ENCODE data around the gene CLIP2.
"Not testable (repeated sequence)": the region's sequence is repeated elsewhere in the genome, so short reads cannot be mapped to it uniquely, and the experiment has no call there.

The CLIP2 gene

DNA sequence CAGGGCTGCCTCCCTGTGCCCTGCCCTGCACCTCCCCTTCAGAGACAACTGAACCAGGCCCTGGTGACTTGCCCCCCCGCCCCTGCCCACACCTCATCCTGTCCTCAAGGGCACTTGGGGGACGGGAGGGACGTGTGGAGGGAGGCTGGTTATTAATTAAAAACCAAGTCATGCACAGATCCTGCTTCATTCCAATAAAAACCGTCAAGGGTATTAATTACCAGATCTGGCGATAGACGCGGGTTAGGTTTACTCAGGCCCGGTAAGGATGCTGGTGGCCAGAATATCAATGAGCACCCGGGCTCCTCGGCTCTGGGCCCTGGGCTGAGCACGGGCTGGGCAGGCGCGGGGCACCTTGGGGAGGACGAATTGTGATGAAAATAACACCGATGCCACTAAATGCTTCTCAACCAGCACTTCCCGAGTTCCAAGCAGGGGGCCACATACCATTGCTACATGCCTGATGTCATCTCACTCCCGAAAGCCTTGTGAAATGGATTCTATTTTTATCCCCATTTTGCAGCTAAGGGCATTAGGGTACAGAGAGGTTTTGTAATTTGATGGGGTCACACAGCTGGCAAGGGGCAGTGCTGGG is 140.0 kb downstream of the CLIP2 start:
- Histone ChIP-seq H3K36me3 (ENCODE audit: control insufficient read depth, insufficient read depth, low read length) (no peaks in the 10 kb centered on the region), H3K27me3 (replicated peaks; ENCODE audit: control insufficient read depth, insufficient read depth, low read length) (no peaks in the 10 kb centered on the region), H3K4me3 (replicated peaks; ENCODE audit: low read depth, low read length) (no peak overlapping the region)
- DNase-seq (ENCODE audit: extremely low read depth, insufficient read length): no peak
- TF ChIP-seq, protein P1, sequence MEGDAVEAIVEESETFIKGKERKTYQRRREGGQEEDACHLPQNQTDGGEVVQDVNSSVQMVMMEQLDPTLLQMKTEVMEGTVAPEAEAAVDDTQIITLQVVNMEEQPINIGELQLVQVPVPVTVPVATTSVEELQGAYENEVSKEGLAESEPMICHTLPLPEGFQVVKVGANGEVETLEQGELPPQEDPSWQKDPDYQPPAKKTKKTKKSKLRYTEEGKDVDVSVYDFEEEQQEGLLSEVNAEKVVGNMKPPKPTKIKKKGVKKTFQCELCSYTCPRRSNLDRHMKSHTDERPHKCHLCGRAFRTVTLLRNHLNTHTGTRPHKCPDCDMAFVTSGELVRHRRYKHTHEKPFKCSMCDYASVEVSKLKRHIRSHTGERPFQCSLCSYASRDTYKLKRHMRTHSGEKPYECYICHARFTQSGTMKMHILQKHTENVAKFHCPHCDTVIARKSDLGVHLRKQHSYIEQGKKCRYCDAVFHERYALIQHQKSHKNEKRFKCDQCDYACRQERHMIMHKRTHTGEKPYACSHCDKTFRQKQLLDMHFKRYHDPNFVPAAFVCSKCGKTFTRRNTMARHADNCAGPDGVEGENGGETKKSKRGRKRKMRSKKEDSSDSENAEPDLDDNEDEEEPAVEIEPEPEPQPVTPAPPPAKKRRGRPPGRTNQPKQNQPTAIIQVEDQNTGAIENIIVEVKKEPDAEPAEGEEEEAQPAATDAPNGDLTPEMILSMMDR (IDR thresholded peaks at IDR 0.05; ENCODE audit: insufficient read depth, low read length, poor library complexity, severe bottlenecking): no peak

GRCh38 chr7:74430409-74430808 is 141.2 kb downstream of the CLIP2 start:
- not testable (repeated sequence) for H3K36me3 ChIP-seq (ENCODE audit: control insufficient read depth, insufficient read depth, low read length); H3K27me3 ChIP-seq (replicated peaks; ENCODE audit: control insufficient read depth, insufficient read depth, low read length); H3K4me3 ChIP-seq (replicated peaks; ENCODE audit: low read depth, low read length); DNase-seq (ENCODE audit: extremely low read depth, insufficient read length)

GRCh38 chr7:74430961-74431466 is 141.8 kb downstream of the CLIP2 start:
- TF ChIP-seq, protein P1 (IDR thresholded peaks at IDR 0.05; ENCODE audit: insufficient read depth, low read length, poor library complexity, severe bottlenecking): no peak
- H3K36me3 ChIP-seq (ENCODE audit: control insufficient read depth, insufficient read depth, low read length): no peaks in the 10 kb centered on the region
- DNase-seq (ENCODE audit: extremely low read depth, insufficient read length): no peak
- no peaks in the 10 kb centered on the region; the same call in 1 of the 2 replicates for H3K27me3 ChIP-seq (replicated peaks; ENCODE audit: control insufficient read depth, insufficient read depth, low read length)
- H3K4me3 ChIP-seq (replicated peaks; ENCODE audit: low read depth, low read length): no peak overlapping the region

DNA sequence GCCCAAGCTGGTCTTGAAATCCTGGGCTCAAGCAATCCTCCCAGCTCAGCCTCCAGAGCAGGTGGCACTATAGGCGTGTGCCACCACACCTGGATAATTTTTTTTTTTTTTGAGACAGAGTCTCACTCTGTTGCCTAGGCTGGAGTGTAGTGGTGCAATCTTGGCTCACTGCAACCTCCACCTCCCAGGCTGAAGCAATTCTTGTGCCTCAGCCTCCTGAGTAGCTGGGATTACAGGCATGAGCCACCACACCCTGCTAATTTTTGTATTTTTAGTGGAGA is 148.0 kb downstream of the CLIP2 start:
- H3K4me3 ChIP-seq (replicated peaks; ENCODE audit: low read depth, low read length); H3K36me3 ChIP-seq (ENCODE audit: control insufficient read depth, insufficient read depth, low read length); DNase-seq (ENCODE audit: extremely low read depth, insufficient read length); H3K27me3 ChIP-seq (replicated peaks; ENCODE audit: control insufficient read depth, insufficient read depth, low read length): not testable (repeated sequence)

DNA sequence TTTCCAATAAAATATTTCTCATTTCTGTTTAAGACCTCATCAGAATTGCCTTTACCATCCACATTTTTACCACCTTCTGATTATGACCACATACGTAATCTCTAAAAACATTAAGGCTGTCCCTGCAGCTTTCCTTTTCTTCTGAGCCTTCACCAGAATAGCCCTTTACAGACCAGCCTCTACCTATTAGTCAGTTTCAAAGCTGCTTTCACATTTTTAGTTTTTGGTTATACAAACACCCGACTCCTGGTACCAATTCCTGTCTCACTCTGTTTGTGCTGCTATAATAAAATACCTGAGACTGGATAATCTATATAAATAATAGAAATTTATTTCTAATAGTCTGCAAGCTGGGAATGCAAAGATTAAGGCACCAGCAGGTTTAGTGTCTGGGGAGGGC is 149.1 kb downstream of the CLIP2 start:
- TF ChIP-seq, protein P1 (IDR thresholded peaks at IDR 0.05; ENCODE audit: insufficient read depth, low read length, poor library complexity, severe bottlenecking): no peak
- Histone ChIP-seq H3K27me3 (replicated peaks; ENCODE audit: control insufficient read depth, insufficient read depth, low read length) (no peaks in the 10 kb centered on the region; the same call in 1 of the 2 replicates), H3K4me3 (replicated peaks; ENCODE audit: low read depth, low read length) (no peak overlapping the region), H3K36me3 (ENCODE audit: control insufficient read depth, insufficient read depth, low read length) (no peaks in the 10 kb centered on the region)
- DNase-seq (ENCODE audit: extremely low read depth, insufficient read length): no peak

DNA sequence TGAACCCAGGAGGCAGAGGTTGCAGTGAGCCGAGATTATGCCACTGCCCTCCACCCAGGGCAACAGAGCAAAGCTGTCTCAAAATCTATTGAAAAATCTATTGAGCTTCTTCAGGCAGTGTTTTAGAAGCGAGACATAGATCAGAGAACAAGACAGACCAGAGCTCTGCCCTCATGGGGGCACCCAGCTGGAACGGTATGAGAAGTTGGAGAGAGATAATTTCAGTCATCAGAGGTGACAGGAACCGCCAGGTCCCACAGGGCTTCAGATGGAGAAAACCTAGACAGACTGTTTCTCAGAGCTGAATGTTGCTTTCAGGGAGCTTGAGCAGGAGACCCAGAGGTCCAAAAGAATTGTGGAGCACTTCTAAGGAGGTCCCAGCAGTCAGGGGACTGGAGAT is 150.3 kb downstream of the CLIP2 start:
- H3K27me3 ChIP-seq (replicated peaks; ENCODE audit: control insufficient read depth, insufficient read depth, low read length): no peaks in the 10 kb centered on the region; the same call in 1 of the 2 replicates
- TF ChIP-seq, protein P1 (IDR thresholded peaks at IDR 0.05; ENCODE audit: insufficient read depth, low read length, poor library complexity, severe bottlenecking): no peak
- H3K4me3 ChIP-seq (replicated peaks; ENCODE audit: low read depth, low read length): no peak overlapping the region
- DNase-seq (ENCODE audit: extremely low read depth, insufficient read length): no peak
- H3K36me3 ChIP-seq (ENCODE audit: control insufficient read depth, insufficient read depth, low read length): no peaks in the 10 kb centered on the region

DNA sequence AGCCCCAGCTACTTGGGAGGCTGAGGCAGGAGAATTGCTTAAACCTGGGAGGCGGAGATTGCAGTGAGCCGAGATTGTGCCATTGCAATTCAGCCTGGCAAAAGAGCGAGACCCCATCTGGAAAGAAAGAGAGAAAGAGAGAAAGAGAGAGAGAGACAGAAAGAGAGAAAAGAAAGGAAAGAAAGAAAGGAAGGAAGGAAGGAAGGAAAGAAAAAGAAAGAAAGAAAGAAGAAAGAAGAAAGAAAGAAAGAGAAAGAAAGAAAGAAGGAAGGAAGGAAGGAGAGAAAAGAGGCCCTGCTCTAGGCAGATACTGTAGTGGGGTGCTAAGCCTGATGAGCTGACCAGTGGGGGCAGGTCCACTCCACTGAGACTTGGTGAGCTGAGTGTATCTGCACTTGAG is 150.9 kb downstream of the CLIP2 start:
- not testable (repeated sequence) for H3K27me3 ChIP-seq (replicated peaks; ENCODE audit: control insufficient read depth, insufficient read depth, low read length); H3K4me3 ChIP-seq (replicated peaks; ENCODE audit: low read depth, low read length); DNase-seq (ENCODE audit: extremely low read depth, insufficient read length); H3K36me3 ChIP-seq (ENCODE audit: control insufficient read depth, insufficient read depth, low read length)

All from GM06990 (cell line).